Ovary (tissue), 9 donors: ENCODE measurements around the gene CCNL1. TPM values are rescaled to one million over a fixed set of nuclear protein-coding genes. Genes with fewer than 3 reads are reported as not detected.

ENCODE experiments used
- DNase-seq, 5 donors: peaks; one replicate each; pipeline ENCODE4 v3.0.0-alpha.2; 2019 to 2020
- H3K27ac ChIP-seq, 2 donors: fragments of 200-600 bp; one replicate each; pipeline versions ENCODE4 v1.5.1 to v1.8.0; 2019 to 2022
- H3K27me3 ChIP-seq: fragments of 200-600 bp; one replicate; pipeline ENCODE4 v1.8.0; 2022
- H3K36me3 ChIP-seq: fragments of 200-600 bp; sonication (generic); one replicate; pipeline ENCODE4 v1.5.1; 2019
- H3K4me1 ChIP-seq: one replicate; pipeline ENCODE4 v1.8.1; 2013; ENCODE audit warnings: mild to moderate bottlenecking, moderate library complexity; ENCODE audit not compliant: insufficient read depth
- H3K4me3 ChIP-seq: fragments of 200-600 bp; sonication (generic); one replicate; pipeline ENCODE4 v1.5.1; 2017
- H3K9me3 ChIP-seq, 2 donors: fragments of 200-600 bp in 1 of 2; sonication (generic) in 1 of 2; one replicate each; pipeline versions ENCODE4 v1.5.1 to v1.8.1; 2013 to 2019; ENCODE audit warnings: mild to moderate bottlenecking in 1 of 2, moderate library complexity in 1 of 2
- EP300 ChIP-seq: sonication (generic); formaldehyde crosslinking; IDR thresholded peaks from one replicate; pipeline ENCODE4 v1.6.1; 2017; ENCODE audit warnings: antibody characterized with exemption
- POLR2A ChIP-seq: fragments of 450-650 bp; IDR thresholded peaks from one replicate; pipeline ENCODE4 v1.6.1; 2017; ENCODE audit warnings: antibody characterized with exemption, mild to moderate bottlenecking, moderate library complexity
- WGBS, 3 donors: extraction: QIAGEN DNeasy Blood & Tissue Kit in 1 of 3; methylation state at CpG; one replicate each; pipeline versions ENCODE4 v1.1.5 to v1.1.7; 2013 to 2017; 5-methylcytosine and 5-hydroxymethylcytosine counted together
- intact Hi-C, 4 donors: fragments of 100-400 bp; cut with DNase I; formaldehyde crosslinking; loops; one replicate each; pipeline versions ENCODE4 v1.11.0 to v1.15.1; 2022 to 2023
- polyA plus RNA-seq, 2 donors: library from polyadenylated mRNA; stranded (reverse); fragments of 200-250 nt in 1 of 2; fragments of 350-450 nt in 1 of 2; fragmentation: Illumina TruSeq in 1 of 2; extraction: RNeasy Lipid Tissue Mini Kit (QIAGEN cat#74804) in 1 of 2; gene quantifications; one replicate each; pipeline ENCODE4 v1.2.3, GENCODE V29; 2013 to 2014
- small RNA-seq: library from RNA; depleted of rRNA; stranded (forward); fragments of <200 nt; gene quantifications from one replicate; pipeline ENCODE3, GENCODE V24; 2016
- total RNA-seq, 7 donors: library from RNA; depleted of rRNA in 2 of 7; stranded (reverse); fragments of >200 nt in 2 of 7; fragmentation: NEBNext Ultra II Directional in 3 of 7; extraction: Animal tissue kit (Norgen Biotek cat#: 25700) in 3 of 7; gene quantifications; one replicate each; pipeline versions ENCODE4 v1.1.0 to v1.2.4, GENCODE V29; 2016 to 2023
- TF ChIP-seq, protein P1 (sequence below), 3 donors: fragments of 450-650 bp in 2 of 3; fragments of 200-600 bp in 1 of 3; IDR thresholded peaks; one replicate each; pipeline versions ENCODE4 v1.5.1 to v1.8.0; 2016 to 2022; ENCODE audit warnings: antibody characterized with exemption in 3 of 3, mild to moderate bottlenecking in 1 of 3
- donor health status: DM: no; HTN: no; CAD: no; lungs with moderate emphysema.
- donor health status: DM: no; HTN: no; CAD: no.
- donor health status: Bipolar disorder and iron deficiency.
- donor health status: DM: yes; HTN: yes; CAD: no.
- donor health status: DM: no; HTN: no; CAD: no.
- donor health status: DM: yes; HTN: yes; CAD: no.

CCNL1 gene
- total and polyA plus RNA-seq, 9 donors, result 67.6 to 514 (median 96.7) TPM

DNA sequence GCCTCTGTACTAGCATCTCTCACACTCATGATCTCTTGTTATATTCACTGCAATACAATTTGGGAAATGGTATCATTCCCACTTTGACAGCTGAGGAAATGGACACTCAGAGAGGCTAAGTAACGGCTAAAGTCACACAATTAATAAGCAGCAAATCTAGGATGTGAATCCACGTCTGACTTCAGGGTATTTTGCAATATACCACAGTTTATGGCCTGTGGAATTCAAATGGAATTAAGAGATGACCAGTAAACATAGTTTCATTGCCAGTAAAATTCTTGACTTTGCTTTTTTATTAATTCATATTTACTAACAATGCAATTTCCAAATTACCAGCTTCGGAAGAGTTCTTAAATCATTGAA is 61.1 kb downstream of the CCNL1 start:
- 50 to 67% (median 64%) methylated on average over 3 of the region's 3 CpGs for WGBS, 3 donors
- TF ChIP-seq POLR2A, result no peak
- TF ChIP-seq, protein P1, sequence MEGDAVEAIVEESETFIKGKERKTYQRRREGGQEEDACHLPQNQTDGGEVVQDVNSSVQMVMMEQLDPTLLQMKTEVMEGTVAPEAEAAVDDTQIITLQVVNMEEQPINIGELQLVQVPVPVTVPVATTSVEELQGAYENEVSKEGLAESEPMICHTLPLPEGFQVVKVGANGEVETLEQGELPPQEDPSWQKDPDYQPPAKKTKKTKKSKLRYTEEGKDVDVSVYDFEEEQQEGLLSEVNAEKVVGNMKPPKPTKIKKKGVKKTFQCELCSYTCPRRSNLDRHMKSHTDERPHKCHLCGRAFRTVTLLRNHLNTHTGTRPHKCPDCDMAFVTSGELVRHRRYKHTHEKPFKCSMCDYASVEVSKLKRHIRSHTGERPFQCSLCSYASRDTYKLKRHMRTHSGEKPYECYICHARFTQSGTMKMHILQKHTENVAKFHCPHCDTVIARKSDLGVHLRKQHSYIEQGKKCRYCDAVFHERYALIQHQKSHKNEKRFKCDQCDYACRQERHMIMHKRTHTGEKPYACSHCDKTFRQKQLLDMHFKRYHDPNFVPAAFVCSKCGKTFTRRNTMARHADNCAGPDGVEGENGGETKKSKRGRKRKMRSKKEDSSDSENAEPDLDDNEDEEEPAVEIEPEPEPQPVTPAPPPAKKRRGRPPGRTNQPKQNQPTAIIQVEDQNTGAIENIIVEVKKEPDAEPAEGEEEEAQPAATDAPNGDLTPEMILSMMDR (IDR thresholded peaks at IDR 0.05), result no peak
- TF ChIP-seq EP300, result no peak

DNA sequence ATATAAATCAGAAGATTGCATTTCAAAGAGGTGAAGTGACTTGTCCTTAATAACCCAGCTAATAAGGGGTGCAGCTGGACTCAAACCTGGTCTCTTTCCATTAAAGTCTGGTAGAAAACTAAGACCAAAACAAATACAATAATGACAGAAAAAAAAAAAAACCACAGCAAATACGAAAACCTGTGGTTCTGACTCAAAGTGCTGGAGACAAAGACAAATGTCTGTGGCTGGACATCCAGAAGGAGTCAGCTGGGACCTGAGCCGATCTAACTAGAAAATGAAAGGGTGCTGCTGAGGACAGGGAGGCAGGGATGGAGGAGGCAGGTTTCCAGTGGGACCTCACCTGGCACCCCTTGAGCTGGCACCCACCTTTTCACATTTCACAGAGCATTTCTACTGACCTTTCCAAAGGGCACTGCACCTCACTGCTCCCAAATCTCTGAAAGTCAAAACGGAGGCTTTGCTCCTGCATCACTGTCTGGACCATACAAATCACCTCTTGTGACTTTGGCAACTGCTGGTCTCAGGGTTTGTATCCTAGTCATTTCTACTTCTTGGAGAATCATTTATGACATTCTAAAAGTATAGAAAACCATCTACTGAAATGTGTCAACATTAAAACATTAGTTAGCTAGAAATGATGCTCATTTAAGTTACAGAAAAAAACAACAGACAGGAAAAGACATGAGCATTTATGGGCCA is 61.7 kb downstream of the CCNL1 start:
- TF ChIP-seq, protein P1 (IDR thresholded peaks at IDR 0.05), result no peak
- TF ChIP-seq POLR2A, result no peak
- Histone ChIP-seq H3K4me1 (peaks cover 4% of the 10 kb centered on the region), H3K4me3 (no peak overlapping the region), H3K36me3 (no peaks in the 10 kb centered on the region), H3K27me3 (no peaks in the 10 kb centered on the region), H3K27ac (no peak overlapping the region), H3K9me3 (no peaks in the 10 kb centered on the region)
- intact Hi-C loops, result no loop called here
- no peak for DNase-seq
- WGBS, 3 donors, result 62 to 71% (median 67%) methylated on average over 3 of the region's 3 CpGs

More for the DNA sequence above, 61.1 kb downstream of the CCNL1 start:
- Histone ChIP-seq H3K36me3 (no peaks in the 10 kb centered on the region), H3K4me1 (peaks cover 4% of the 10 kb centered on the region), H3K4me3 (no peak overlapping the region), H3K9me3 (no peaks in the 10 kb centered on the region), H3K27me3 (no peaks in the 10 kb centered on the region), H3K27ac (no peak overlapping the region)
- intact Hi-C loops, result no loop called here
- DNase-seq, result no peak

Small RNA genes within 50 kb of the gene (small RNA-seq; reads per million reads assigned to genes)
- gene RF00019, result not detected
- not detected for gene RNA5SP146
